NCI-H446 (cell line): ENCODE data around the gene RAET1E.
"Not testable (repeated sequence)": the region's sequence is repeated elsewhere in the genome, so short reads cannot be mapped to it uniquely, and the experiment has no call there.

ENCODE experiments used
- DNase-seq, 2 experiments: peaks; one replicate each; lab custom pipeline; 2025; lab: John Stamatoyannopoulos, UW

The RAET1E gene

DNA sequence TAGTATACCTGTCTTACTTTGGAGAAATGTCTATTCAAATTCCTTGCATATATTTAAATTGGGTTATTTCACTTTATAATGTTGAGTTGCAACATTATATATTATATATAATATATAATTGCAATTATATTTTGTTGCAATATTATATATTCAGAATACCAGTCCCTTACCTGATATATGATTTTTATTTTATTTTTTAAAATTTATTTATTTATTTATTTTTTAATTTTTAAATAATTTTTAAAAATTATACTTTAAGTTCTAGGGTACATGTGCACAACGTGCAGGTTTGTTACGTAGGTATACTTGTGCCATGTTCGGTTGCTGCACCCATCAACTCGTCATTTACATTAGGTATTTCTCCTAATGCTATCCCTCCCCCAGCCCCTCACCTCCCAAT is 29.1 kb upstream of the RAET1E start:
- not testable (repeated sequence) for DNase-seq

DNA sequence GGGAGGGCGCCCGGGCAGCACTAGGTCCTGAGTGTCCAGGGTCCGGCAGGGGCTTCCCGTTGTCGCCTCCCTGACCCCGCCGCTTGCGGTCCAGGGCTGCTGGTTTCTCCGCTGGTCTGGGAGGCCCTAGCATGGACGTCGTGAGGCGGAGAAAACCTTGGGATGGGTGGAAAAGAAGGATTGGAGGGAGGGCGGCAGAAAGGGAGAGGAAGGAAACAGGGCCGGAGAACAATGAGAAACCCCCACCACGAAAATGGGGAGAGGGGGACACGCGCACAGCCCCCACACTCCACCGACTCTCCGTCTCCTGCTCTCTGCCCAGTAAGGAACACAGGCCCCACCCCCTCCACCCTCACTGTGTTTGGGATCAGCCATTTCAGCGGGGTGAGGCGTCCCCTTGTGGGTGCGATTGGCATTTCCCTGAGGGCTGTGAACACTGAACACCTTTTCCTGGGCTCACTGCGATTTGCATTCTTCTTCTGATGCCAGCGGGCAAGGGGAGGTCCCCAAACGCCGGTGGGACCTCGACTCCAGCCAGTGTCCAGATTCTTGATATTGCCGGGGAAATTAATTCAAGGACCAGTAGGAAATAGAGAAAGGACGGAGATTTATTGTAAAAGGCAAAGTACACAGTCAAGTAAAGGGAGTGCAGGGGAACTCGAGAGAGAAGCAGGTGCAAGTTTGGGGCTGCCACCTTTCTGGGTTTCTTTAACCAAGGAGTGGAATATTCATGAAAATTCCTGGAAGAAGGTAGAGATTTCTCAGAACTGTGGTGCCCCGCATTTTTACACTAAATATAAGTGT is 28.3 kb upstream of the RAET1E start:
- peak; percentile 64 to 76 for DNase-seq

DNA sequence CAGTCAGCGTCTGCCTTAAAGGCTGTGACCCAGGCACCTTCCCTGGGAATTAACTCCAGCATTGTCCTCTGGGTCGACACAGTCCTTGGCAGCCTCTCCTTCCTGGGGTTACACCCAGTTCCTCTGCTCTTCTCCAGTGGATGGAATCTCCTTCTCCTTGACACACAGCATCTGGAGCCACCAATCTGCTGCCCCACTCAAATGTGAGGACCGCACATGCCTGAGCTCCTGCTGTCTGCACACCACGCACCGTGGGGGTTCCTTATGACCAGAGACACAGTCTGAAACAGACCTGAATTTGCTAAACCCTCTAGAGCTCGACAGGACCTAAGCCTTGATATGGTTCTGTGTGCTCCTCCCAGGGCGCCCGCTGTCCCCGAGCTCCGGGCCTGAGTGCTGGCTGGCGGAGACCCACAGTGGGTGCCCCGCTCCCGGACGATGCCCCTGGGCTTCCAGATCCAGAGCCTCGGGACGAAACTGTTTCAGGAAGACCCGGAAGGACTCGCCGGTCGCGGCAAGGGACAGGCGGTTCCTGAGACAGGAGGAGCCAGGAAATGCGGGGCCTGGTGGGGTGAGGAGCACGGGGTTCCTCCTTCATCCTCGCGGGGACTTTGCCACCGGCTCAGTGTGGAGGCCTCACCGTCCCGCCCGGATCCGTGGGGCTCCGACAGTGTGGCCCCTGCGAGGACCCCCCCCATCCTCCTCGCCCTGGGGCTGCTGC is 27.5 kb upstream of the RAET1E start:
- no peak for DNase-seq

DNA sequence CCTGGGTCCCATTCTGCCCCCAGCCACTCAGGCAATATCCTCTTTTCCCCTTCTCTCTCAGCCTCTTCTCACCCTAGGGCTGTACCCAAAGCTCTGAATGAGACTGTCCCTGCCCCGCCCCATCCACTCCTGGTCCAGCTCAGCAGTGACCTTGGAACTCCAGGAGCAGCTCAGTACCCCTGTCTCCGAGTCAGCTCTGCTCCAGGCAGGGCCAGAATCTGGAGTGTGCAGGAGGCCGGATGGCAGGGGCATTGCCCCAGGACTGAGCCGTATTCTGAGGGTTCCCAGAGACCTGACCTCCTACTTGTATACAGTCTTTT is 27.0 kb upstream of the RAET1E start:
- DNase-seq, result no peak

DNA sequence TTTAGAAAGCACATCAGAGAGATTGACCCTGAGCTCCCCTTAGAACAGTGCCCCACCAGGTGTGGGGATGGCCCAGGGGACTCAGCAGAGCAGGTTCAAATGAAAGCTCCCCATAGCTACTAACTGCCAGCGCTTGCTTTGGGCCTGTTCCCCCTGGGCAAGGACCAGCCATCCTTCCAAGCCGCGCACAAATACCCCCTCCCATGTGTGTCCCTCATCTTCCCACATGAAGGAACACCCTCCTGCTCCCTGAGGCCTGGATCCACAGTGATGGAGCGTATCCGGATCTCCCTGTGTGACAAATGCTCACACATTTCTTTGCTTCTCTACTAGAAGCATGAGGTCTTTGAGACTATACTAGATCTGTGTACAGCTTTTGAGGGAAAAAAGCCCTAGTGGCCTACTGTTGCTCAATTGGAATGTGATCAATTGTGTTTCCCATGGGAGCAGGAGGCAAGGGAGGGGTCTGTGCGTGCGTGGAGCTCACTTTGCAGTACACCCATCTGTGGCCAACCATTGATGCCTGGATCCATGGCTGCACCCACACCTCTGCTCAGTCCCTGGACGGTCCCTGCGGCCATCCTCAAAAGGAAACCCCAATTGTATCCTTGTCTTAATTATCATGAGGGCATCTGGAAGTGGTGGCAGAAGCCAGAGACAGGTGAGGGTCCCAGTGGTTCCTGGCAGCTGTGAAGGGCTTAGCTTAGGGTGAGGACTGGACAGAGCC is 26.5 kb upstream of the RAET1E start:
- DNase-seq, result no peak

DNA sequence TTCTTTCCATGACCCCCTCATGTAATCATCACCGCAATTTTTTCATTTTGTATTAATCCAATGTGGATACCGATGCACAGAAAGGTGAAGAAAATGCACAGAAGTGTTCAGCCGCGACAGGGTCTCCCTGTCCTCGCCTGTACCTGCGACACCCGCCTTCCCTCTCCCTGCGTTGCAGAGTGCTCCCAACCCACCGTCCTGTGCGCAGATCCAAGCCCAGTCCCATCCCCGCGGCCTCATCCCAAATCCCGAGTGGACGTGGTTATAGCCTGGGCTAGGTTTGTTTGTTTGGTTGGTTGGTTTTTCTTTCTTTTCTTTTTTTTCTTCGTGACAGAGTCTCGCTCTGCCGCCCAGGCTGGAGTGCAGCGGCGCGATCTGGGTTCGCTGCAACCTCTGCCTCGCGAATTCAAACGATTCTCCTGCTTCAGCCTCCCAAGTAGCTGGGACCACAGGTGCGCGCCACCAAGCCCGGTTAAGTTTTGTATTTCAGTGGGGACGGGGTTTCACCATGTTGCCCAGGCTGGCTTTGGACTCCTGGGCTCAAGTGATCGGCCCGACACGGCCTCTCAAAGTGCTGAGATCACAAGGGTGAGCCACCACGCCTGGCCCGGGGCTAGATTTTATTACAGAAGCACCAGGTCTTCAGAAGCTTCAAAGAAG is 25.5 kb upstream of the RAET1E start:
- DNase-seq, result no peak

DNA sequence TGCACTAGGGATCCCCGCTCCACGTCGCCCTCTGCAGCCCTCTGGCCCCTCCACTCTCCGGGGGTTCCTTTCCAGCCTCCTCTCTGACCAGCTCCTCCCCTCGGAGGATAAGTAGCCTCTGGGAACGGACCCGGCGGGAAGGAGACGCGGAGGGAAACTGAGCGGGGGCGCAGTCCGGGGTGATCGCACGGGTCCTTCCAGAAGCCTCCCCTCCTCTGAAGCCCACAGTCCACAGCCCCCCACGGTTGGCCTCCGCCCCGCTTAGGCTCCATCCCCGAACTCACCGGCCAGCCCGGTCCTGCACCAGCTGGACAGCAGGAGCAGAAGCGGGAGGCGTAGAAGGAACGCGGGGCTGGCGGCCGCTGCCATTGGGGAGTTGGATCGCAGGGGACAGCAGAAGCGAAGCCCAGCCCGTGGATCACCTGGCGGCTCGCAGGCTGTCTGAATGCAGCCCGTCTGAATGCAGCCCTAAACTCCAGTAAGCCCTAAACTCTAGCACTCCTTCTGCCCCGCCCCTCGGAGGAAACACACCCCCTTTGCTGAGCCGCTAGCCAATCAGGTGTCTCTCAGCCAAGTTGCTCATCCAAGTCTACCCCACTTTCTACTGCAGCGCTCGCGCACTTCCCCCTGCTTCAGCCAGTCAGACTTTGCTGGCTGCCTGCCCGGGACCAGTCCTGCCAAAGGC is 24.9 kb upstream of the RAET1E start, which contains the start of gene RAET1G:
TSS of gene RAET1G (minus strand) at position 480 of the 685 bp plus-strand sequence. CDS start at position 369, 111 bp downstream.
- DNase-seq, result peak; percentile 31 to 73

DNA sequence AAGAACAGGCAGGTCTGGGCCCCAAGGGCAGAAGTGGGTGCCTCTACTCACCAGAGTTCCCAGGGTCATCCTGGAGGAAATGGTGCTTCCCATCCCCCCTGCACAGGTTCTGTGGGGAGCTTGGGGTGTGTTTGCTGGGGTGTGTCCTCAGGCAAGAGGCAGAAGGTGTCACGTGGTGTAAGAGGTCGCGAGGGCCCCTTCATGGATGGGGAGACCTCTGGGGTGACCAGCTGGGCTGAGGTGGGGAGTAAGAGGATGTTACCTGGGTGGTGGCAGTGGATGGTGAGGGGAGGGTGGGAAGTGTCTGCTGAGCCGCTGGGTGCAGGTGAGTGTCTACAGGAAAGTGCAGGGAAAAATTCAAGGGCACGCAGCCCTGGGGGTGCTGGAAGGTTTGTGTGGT is 24.2 kb upstream of the RAET1E start:
- DNase-seq, result not testable (repeated sequence)

DNA sequence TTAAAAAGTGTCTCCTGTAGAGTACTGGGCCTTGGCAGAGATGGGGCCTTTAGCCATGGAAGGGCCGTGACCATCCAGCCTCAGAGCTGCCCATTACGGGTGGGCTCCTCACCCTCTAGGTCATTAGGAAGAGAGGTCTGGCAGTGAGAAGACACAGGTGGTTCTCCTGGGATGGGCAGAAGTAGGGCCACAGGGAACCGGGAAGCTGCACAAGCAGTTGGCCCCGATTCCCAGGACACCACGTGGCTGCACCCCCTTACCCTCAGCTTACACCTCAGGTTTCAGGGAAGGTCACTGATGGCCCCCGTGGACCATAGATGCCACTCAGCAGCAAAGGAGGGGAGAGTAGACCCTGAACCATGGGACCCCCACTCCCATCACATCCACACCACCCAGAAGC is 23.4 kb upstream of the RAET1E start:
- no peak for DNase-seq

DNA sequence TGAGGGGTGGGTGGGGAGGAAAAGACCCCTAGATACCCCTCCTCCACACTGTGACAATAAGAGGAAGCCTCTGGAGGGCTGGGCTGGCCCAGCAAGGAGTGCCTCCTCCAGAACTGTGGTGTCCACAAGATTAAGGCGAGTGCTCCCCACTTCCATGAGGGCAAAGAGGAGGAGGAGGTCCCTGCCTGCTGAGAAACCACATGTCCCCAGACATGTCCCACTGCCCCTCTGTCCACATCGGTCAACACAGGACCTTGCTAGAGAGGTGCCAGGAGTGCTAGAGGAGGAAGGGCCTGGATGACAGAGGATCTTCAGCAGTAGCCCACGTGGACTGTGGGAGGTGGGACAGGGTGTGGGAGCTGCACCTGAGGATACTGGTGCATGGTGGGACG is 21.9 kb upstream of the RAET1E start:
- no peak for DNase-seq

DNA sequence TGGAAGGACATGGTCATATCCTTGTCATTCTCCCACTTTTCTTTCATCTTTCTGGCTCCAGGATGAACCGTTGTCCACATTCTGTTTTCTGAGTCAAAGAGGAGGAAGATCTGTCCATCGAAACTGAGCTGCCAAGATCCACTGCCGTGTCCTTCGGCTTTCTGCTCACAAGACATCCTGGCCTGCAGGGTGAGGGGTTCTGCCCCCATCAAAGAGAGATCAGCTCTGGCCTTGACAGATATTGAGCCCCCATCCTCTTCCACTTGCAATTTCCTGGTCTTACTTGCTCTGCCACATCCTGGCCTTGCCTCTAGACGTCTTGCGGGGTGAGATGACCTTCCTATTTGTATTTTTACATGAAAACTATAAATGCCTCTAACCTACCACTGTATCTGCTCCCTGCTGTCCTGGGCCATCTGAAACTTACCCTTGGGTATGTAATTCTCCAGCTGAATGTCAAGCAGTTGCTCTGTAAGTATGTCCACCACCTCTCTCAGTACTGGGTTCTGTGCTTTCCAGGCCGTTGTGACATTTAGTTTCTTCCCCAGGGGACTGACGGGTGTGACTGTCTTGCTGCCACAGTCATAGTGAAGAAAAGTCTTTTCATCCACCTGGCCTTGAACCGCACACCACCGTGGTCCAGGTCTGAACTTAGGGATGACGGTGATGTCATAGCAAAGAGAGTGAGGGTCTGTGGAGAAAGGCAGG is 21.4 kb upstream of the RAET1E start:
- DNase-seq, result not testable (repeated sequence)

DNA sequence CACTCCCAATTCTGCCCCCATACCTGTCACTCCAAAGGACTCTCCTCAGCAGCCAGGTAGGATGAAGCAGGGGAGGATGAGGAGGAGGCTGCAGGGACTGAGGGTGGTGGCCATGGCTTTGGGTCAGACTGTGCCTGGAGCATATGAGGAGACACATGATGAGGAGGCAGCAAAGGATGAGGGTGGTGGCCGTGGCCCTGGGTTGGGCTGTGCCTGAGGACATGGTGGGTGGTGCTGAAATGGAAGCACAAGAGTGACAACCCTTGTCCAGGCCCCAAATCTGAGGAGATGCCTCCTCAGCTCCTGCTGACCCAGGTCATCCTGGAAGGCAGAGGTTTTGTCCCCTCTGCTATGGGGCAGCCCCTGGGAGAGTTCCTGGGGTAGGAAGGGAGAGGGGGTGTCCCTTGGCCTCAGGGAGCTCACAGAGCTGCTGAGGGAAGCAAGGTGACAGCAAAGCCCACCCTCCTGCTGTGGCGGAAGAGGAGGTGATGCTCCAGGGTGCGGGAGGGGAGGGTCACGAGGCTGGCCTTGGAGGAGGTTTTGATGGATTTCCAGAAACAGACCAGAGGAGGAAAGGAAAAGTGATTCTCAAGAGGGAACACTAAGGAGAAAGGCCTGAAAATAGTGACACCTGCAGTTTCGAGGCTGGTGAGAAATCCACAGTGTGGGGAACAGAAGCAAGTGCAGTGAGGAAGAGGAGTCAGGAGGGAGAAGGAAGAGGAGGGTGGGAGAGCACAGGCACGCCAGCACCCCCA is 20.4 kb upstream of the RAET1E start:
- DNase-seq, result no peak

DNA sequence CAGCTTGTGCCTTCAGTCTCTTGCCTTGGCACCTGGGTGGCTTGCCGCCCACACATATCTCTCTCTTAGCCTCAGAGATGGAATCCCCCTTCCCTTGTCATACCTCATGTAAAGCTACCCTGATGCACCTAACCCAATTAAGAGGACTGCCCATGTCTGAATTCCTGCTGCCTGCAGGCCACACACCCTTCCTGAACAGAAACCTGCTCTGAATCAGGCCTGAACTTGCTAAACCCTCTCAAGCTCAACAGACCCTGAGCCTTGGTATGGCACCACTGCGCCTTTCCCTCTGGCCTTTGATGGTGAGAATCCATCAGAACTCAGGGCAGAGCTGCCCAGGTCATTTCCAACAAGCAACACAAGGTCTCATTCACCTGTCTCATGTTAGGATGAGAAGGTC is 19.8 kb upstream of the RAET1E start:
- no peak for DNase-seq

DNA sequence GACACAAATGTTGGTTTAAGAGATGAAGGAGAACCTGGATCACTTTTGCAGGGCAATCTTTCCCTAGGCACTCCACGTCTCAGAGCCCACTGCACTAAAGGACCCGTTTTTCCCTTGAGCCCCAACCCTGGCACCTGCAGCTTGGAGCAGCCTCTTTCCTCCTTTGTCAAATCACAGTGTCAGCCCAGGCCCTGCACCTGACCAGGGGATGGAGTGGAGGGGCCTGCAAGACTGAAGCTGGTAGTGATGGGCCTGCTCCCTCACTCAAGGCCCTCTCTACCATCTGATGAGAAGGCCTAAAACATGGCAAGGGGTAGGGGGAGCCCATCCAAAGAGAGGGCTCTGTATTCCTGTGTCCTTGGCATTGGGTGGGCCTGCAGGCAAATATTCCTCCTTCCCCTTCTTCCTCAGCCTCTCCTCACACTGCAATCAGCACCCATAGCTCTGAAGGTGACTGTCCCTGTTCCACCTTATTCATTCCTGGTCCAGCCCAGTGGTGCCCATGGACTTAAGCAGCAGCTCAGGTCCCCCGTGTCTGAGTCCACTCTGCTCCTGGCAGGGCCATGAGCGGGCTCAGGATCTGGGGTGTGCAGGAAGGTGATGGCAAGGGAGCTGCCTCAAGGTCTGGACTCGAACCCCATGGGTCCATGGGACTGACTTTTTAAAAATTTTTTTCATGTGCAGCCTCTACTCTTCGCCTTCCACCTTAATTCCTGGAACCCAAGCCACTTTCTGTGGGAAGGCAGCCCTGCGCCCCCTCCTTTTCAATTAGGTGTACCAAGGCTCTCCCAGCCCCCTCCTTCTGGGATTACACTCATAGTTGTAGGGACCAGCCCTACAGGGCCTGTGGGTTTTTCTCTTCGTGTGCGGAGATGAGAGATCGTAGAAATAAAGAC is 18.3 kb upstream of the RAET1E start:
- DNase-seq, result no peak

DNA sequence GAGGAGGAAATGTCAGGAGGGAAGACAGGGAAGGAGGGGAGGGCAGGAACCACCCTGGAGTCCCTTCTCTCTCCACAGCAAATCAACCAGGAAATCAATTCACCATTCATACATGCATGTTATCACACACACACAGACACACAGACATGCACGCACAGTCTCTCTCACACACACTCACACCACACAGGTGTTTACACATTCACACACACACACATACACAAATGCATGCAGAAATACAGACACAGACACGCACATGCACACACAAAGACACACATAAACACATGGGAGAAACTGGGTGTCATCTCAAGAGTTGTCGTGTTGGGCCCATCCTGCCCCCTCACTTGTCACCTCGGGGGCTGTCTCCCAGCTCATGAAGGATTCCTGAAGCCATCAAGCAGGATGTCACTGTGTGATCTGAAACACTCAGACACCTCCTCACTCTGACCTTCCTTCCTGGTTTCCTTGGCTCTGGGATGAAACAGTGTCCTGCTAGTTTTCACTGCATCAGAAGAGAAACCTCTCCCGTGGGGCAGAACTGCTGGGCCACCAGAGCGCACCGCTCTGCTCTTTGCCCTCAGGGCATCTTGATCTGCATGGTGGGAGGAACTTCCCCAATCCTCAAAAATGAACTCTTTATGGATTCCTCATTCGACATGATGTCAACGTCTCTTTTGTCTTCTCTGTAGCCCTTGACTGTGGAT is 15.8 kb upstream of the RAET1E start:
- DNase-seq, result no peak

DNA sequence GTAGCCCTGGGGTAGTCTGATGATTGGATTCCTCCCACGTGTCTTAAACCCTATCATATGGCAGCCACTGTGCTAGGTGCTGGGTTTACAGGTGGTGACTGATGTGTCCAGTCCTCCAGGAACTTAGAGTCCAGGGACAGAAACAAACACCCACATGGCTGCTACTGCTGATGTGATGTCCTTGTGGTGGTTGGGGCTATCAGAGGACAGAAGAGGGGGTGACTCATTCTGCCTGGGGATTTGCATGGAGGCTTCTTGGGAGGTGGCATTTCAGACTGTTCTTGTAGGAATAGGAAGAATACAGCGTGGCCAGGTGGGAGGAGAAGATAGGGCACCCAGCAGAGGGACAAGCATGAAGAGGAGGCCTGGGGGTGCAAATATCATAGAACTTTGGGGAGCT is 15.2 kb upstream of the RAET1E start:
- no peak for DNase-seq

DNA sequence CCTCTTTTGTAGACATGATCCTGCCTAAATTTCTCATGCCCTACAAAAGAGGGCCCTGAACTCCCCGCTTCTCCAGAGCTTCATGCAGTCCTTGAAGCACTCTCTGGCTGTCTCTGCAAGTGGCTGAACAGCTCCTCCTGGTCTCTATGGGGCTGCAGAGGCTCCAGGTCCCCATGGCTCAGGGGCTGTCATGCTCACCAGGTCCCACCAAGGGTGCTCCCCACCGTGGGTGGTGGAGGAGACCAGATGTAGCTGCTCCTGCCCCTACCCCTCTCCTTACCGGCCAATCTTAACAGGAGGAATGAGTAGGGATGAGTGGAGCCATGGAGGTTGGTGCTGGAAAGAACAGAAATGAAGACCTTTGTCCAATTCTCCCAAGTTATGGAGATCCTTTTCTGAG is 14.8 kb upstream of the RAET1E start:
- not testable (repeated sequence) for DNase-seq

DNA sequence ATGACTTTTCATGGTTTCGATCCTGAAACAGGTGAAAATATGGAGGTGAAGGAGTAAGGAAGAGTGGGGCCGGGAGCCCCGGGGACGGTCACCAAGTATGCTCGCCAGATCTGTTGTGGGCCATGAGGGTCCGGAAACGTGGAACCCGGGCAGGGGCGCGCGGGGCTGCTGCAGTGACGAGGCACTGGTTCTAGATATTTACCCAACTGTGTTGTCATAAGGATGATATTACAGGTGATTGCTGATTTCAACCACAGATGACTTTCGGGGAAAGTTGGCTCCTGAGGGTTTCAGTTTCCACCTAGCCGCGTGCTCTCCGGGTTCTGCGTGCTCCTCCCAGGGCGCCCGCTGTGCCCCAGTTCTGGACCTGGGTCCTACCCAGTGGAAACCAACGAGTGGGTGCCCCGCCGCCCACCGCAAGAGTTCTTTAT is 12.8 kb upstream of the RAET1E start:
- DNase-seq, result no peak
